NCI-H2196 (cell line): Measurements from ENCODE around the gene MYLK.
"Not testable (repeated sequence)": the region's sequence is repeated elsewhere in the genome, so short reads cannot be mapped to it uniquely, and the experiment has no call there.

Source experiments
- DNase-seq: peaks from one replicate; lab custom pipeline; 2025; ENCODE audit not compliant: unreplicated experiment; lab: John Stamatoyannopoulos, UW

MYLK gene

DNA sequence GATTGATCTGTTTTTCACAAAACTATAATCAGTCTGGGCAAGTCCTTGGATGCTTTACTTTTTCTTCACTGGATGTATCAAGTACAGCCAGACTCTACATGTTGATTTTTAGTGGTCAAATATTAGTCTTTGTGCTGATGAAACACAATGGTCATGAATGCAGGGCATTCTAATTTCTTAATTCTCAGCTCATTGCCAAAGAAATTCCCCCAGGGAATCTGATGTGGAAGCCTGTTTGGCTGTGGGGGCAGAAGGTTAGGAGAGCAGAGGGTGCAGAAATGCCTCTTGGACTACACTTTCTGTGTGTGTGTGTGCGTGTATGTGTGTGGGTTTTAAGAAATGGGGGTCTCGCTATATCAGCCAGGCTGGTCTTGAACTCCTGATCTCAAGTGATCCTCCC is 250.6 kb downstream of the MYLK start:
- DNase-seq, result no peak

DNA sequence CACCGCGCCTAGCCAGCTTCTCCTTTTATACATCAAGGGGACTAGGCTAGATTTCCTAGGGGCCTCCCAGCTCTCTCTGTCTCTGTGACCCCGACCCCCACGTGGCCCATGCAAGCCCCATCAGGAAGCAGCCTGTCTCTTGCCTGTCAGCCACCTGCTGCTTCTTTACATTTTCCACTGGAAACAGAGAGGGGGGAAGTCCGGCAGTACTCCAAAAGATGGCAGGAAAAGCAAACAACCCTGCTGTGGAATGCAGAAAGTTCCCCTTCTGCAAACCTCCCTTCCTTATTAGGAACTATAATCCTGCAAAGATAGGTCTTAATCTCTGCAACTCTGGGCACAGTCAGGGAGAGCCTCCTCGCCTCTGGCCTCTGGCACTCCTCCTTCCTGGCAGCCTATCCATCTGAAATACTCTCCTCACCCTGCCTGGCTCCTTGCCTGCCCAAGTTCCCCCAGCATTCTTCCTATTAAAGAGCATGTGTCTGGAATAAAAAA is 251.9 kb downstream of the MYLK start:
- DNase-seq, result no peak

DNA sequence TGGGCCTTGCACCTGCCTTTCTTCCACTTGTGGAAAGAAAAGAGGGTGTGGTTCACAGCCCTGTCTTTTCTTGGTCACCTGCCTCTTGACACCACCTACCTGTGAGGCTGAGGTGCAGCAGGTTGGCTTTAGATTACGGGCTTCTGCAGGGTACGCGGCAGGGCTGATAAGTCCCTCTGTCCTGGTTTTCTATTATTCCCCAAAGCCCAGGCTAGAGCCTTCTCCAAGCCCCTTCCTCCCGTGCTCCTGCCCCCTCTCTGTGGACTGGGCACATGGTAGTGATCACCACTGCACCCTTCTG is 254.4 kb downstream of the MYLK start:
- no peak for DNase-seq

DNA sequence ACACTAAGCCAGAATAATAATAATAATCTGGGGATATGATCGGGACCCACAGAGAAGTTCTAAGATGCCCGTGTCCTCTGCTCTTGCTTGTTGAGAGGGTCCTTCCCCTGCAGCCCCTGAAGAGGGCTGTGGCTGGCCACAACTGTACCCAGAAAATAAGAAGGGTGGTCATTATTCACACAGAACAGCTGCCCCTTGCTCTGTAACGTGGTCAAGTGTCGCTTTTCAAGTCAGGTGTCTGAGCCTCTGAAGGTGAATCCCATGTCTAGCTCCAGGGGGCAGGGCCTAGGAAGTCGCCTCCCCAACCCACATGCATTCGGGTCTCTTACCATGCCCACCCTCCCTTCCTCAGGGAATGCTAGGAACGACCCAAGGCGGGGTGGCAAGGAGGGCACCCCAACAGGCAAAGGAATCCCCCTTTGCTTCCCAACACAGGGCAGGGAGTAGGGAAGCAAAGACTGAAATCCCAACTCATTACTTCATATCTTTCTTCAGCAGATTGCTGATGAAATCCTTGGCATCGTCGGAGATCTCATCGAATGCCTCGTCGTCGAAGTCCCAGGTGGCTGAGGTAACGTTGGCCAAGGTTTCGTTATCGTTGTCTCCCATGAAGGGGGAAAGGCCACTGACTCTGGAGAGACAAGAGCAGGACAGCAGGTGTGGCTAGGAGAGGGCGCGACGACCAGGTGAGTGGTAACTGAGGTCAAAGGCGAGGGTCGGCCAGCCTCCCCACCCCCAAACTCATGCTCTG is 255.0 kb downstream of the MYLK start:
- DNase-seq, result no peak

DNA sequence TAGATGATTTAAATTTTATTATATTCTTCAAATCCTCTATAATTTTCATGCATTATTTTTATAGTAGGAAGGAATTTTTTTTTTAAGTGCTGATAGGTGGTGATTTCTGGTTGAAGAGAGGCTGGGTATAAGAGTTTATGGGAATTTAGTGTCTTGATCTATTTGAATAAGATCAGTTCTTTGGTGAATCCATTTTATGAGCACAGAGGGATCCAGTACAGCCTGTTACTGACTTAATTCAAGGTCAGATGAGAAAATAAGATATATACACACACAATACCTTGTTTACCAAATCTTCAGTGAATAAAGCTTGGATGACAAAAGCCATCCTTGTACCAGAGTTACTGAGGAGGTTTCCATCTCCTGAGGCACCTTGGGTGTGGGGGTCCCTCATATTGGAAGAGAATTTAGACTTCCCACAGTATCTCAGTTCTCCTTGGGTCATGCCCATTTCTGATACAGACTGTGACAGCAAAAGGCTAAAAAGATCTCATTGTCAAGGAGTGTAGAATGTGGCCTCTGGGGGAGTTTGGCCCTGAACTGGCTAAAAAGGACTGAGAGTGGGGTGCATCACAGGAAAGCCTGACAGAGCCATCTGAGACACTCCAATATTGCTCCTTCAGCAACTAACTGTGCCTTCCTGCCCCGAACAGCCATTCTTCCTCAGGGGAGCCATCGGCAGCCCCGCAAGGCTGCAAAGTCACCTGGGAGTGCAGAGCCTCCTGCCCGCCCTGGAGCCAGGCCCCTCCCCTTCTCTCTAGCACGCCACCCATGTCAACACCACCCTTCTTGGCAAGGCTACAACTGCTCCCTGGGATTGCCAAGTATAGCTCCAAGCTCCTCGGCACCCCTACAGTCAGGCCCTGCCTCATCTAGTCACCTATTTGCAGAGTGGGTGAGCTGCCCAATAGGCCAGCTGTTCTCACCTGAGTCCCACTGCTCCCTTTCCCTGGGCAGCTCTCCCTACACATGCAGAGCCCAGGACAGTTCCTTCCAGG is 256.2 kb downstream of the MYLK start:
- no peak for DNase-seq

DNA sequence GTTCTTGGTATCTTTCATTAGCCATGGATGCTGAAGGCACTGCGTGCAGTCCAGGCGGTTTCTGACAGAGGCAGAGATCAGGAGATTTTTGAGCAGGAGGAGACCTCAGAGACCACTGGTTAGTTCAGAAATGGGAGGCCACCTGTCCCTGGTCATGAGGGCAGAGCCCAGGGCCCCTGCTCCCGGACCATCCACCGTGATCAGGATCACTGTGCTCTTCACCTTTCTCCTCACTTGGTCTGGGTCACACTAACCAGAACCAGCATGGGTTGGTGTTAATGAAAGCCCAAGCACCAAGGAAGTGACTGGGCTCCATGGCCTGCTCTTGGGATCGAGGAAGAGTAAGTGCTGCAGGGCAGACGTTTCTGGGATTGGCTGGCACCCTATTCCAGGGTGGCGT is 257.3 kb downstream of the MYLK start:
- no peak for DNase-seq

DNA sequence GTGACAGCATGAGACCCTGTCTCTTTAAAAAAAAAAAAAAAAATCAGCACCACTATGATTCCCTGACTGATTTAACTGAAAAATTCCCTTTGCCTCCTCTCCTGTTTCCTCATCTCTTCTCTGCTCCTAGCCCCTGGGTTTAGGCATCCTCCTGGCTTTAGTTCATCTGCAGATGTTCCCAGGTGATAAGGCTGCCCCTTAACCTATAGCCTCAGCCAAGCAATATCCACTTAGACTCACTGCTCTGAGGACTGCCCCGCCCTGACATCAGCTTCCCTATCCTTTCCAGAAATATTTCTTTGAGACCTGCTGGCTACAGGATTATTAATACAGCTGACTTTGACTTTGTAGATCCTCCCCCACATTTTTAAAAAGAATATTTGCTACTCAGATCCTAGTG is 259.8 kb downstream of the MYLK start:
- DNase-seq, result no peak

DNA sequence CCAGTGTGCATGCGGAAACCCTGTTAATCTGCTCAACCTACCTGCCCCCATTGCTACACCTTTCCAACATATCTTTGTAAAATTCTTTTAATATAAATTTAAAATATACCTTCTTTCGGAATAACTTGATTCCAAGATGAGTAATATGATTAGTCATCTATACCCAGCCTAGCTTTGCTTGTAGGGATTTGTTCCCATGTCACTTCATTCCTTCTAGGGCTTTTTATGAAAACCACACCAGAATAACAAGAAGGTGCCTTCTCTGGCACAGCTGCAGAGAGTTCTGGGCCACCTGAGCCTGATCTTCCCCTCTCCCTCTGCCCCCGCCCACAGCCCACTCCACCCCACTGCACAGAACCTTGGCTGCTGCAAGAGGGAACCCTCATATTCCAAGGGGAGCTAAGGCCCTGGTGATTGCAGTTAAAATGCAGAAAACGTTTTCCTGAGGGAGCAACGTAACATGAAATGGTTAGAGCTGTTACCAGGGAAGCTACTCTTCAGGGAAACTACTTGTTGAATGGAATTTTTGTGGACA is 260.7 kb downstream of the MYLK start:
- DNase-seq, result no peak

DNA sequence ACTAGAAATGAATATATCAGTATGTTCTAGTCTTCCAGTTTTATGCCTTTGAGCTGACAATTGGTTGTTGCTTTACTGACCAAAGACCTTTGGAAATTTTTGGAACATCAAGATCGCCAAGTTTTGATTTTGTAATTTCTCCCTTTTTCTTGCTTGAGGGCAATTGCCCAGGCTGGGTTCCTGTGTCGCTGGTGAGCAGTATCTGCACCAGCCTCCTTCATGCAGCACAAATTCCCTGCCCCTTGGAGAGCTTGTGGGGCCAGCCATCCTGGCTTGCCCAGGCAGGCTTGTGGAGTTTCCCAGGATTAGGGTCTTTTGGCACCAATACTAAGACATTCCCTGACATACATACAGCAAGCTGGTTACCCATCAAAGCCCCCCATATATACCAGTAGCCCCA is 261.4 kb downstream of the MYLK start:
- DNase-seq, result no peak

DNA sequence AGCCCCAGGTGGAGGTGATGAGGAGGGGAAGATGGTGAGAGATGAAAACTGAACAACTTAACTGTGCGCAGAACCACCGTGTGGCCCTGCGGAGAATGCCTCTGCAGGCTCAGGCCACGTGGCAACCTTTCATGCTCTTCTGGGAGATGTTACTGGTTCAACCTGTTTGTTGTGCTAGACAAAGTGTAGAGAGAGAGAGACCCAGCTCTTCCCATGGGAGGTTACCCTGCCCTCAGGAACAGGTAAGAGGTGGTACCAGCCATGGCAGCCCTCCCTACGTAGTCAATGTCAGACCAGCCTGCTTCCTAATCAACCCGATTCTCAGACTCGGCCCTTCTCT is 262.3 kb downstream of the MYLK start:
- DNase-seq, result no peak

DNA sequence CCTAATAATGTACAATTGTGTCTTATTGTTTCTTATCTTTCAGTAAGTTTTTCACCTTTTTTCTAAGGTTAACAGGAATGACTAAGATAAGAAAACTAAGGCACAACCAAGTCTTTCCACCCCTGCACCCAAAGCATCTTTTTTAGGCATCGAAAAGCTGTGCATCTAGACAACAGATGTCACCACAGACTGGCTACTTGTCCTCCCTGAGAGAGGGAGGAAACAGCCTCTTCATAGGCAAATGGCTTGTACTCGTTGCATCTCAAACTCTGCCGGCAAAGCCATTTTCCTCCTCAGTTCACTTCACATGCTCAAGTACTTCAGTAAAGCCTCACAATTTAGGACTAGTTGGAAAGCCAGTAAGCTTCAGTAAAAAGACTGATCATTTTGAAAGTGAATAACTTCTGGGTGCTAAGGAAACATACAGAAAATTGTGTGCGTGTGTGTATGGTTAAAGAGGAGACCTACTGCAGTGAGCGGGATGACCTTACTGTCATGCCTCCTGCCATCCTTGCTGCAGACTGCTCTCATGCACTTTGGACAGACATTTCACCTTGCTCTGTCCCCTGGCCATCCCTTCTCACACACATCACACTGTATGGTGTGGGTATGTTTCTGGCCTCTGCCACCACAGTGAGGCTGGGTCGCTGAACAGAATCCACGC is 262.8 kb downstream of the MYLK start:
- DNase-seq, result no peak

DNA sequence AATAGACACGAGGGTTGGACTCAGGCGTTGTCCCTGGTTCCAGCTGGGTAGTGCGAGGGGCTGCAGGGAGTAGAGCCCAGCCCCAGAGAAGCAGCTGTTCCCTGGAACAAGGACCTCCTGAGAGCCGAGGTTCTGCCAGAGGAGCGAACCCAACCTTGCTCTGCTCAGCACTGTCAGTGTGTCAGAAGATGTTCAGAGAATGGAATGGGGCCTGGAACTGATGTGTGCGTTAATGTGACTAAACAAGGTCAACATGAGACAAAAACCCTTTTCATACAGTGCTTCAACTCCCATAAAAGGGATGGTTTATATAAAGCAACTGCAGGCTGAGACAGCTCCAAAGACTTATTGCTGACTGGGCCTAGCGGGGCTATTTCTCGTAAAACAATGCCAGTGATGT is 263.8 kb downstream of the MYLK start:
- DNase-seq, result no peak

DNA sequence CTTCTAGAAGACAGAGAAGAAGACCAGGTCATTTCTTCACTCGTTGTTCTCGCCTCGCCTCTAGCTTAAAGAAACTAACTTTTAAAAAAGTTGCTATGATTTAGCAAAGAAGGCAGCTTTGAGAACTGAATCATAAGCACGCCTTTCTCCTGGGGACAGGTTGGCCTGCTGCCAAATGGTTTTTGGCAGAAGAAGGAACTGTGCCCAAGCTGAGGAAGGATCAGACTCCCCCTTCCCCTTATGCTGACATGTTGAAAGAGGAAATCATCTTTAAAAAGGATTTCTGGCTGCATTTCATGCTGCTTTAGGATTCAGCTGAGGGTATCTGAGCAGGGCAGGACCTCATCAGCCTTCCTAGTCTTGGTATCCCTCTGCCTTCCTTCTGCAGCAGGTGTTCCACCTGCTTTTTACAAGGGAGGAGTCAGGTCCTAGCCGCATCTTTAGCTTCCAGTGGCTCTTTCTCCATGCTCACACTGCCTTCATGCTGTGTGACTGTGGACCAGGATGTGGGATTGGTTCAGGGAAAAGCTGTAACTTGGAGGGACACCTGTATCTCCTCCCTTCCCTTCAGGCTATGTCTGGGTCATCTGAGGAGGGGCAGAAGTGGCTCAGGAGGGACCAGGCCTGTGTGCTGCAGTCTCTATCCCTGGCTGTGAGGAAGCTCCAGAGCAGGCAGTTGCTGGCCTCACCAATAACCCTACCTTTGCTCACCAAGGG is 265.2 kb downstream of the MYLK start:
- peak; percentile 55 for DNase-seq

DNA sequence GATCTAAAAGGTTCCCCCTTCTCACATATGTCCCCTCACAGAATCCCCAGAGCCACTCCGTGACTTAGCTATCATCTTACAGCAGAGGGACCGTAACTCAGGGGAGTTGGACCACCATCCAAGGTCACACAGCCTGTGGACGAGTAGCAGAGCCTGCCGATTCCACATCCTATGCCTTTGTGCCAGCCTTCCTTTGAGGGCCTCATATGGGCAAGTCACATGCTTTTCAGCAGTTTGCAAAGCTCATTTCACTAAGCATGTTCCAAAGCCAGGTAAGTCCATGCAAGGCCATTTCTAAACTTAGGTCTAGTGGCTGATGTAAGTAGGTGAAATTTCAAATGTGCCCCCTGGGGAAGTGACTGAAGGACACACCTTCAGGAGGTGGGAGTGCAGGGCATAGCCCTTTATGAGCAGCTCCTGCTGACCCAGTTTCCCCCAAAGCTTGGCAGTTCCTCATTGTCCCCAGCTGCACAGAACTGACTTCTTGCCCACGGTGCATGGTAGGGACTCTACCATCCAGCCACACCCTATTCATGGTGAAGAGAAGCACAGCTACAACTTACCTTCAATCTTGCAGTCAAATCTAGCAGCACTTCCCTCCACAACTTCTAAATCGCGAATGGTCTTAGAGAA is 265.9 kb downstream of the MYLK start:
- no peak for DNase-seq

DNA sequence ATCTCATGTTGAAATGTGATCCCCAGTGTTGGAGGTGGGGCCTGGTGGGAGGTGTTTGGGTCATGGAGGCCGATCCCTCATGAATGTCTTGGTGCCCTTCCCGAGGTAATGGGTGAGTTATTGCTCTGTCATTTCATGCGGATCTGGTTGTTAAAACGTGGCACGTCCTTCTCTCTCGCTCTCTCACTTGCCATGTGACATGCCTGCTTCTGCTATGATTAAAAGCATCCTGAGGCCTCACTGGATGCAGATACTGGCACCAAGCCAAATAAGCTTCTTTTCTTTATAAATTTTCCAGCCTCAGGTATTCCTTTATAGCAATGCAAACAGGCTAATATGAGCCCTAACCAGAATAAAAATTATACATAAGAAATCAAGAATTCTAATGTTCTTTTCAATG is 267.5 kb downstream of the MYLK start:
- no peak for DNase-seq

DNA sequence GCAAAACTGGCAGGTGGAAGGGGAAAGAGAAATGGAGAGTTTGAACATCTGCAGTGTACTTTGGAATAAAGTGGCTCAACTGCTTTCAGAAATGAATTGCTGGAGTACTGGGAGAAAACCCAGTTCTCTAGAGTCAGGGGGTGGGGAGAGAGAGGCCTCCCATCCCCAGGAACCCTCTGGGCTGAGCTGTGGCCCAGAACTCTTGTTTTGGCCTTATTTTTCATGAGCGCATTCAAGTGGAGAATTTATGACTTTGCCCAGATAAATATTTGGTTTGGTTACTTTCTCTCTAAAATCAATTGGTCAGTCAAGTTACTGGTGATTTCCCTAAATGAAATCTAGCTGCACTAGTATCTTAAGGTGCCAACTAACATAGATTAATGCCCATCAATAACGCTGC is 270.6 kb downstream of the MYLK start:
- DNase-seq, result no peak

DNA sequence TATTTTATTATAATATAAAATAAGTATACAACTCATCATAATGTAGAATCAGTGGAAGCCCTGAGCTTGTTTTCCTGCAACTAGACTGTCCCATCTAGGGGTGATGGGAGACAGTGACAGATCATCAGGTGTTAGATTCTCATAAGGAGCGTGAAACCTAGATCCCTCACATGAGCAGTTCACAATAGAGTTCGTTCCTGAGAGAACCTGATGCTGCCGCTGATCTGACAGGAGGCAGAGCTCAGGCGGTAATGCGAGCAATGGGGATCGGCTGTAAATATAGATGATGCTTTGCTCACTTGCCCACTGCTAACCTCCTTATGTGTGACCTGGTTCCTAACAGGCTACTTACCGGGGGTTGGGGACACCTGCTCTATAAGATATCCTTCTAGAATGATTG is 272.5 kb downstream of the MYLK start:
- not testable (repeated sequence) for DNase-seq

DNA sequence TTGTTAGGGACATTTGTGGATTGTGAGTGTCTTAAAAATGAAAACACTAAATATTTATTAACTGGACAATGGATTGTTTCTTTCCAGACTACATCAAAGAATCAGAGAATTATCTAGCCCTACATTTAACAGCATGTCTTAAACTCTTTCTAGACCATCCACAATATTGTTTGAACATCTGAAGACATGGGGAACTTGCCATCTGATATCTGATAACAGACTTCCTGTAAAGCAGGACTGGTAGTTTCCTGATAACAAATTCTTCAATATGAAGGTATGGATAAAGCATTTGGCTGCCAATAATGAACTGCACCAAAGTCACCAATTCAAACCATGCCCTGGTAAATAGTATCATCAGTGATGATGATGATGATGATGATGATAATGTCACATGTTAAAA is 273.1 kb downstream of the MYLK start:
- DNase-seq, result no peak

DNA sequence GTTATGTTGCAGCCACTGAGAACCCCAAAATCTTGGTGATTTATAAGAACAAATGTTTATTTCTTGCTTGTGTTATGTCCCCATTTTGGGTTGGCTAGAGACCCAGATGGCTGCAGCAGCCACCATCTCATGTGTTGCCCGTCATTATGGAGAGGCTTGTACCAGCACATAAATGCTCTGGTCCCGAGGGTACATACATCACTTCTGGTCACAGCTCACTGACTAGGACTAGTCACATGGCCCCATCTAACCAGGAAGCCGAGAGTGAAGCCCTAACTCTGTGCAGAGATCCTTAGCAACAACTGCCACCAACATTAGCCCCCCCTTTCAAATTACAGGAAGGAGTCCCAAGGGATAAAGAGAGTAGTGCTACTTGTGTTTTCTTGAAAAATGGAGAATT is 273.8 kb downstream of the MYLK start:
- no peak for DNase-seq

DNA sequence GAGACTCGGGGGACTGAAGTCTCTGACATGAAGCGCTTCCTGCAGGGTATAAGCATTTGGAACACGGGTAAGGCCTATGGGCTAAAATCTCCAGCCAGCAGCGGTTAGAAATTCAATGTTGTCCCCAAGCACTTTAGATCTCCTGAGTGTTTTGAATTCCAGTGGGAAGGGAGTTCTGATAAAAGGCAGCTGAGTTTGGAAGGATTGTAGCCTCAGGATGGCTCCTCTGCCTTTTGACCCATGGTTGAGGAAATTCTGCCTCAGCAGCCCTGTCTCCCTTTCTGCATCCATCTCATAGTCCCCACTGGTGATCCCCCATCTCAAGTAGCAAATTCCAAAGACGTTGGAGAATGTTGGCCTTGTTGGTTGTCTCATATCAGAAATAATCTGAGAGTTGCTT is 275.1 kb downstream of the MYLK start:
- DNase-seq, result no peak
